HTERT RPE-1 (cell line): Measurements from ENCODE around the gene MPZL1.

Experiments
- in situ Hi-C: fragments of 300-500 bp; cut with MboI; formaldehyde crosslinking; loops from 4 replicates; pipeline ENCODE4 v1.14.3; 2020; ENCODE audit warnings: low sequenced_read_pairs

The MPZL1 gene

GRCh38 chr1:167695147-167695546, 26.6 kb upstream of the MPZL1 start:
- in situ Hi-C loops = no loop called here

- in situ Hi-C loops = no loop called here
Observed at GRCh38 chr1:167695756-167696561, 25.8 kb upstream of the MPZL1 start.

GRCh38 chr1:167697667-167698141, 24.1 kb upstream of the MPZL1 start:
- in situ Hi-C loops = no loop called here

- in situ Hi-C loops = no loop called here
Observed at GRCh38 chr1:167698313-167698712, 23.5 kb upstream of the MPZL1 start.

GRCh38 chr1:167701510-167701909, 20.3 kb upstream of the MPZL1 start:
- in situ Hi-C loops = no loop called here

GRCh38 chr1:167703557-167703956, 18.2 kb upstream of the MPZL1 start:
- in situ Hi-C loops = no loop called here

- in situ Hi-C loops = no loop called here
Observed at GRCh38 chr1:167704715-167705114, 17.1 kb upstream of the MPZL1 start.

- in situ Hi-C loops = no loop called here
Observed at GRCh38 chr1:167705250-167705649, 16.5 kb upstream of the MPZL1 start.

GRCh38 chr1:167706363-167706762, 15.4 kb upstream of the MPZL1 start:
- in situ Hi-C loops = no loop called here

- in situ Hi-C loops = no loop called here
Observed at GRCh38 chr1:167706931-167707877, 14.6 kb upstream of the MPZL1 start.

GRCh38 chr1:167707942-167708341, 13.8 kb upstream of the MPZL1 start:
- in situ Hi-C loops = no loop called here

GRCh38 chr1:167708940-167709389, 12.8 kb upstream of the MPZL1 start:
- in situ Hi-C loops = no loop called here

- in situ Hi-C loops = no loop called here
Observed at GRCh38 chr1:167710836-167711235, 10.9 kb upstream of the MPZL1 start.

- in situ Hi-C loops = no loop called here
Observed at GRCh38 chr1:167711797-167712196, 10.0 kb upstream of the MPZL1 start.

GRCh38 chr1:167713330-167714081, 8.3 kb upstream of the MPZL1 start:
- in situ Hi-C loops = no loop called here

GRCh38 chr1:167714098-167714438, 7.7 kb upstream of the MPZL1 start:
- in situ Hi-C loops = no loop called here

- in situ Hi-C loops = no loop called here
Observed at GRCh38 chr1:167714439-167715156, 7.2 kb upstream of the MPZL1 start.

GRCh38 chr1:167715157-167715999, 6.4 kb upstream of the MPZL1 start:
- in situ Hi-C loops = no loop called here

GRCh38 chr1:167716000-167716271, 5.8 kb upstream of the MPZL1 start:
- in situ Hi-C loops = no loop called here

GRCh38 chr1:167717351-167717750, 4.4 kb upstream of the MPZL1 start:
- in situ Hi-C loops = no loop called here
